ENCODE results near the gene ENDOD1.

- TF ChIP-seq CTCF (IDR thresholded peaks at IDR 0.05), result no peak
- TF ChIP-seq POLR2A (IDR thresholded peaks at IDR 0.05), result no peak
- peak; percentile 53 to 94 (median 78) for TF ChIP-seq POLR2AphosphoS5 (IDR thresholded peaks at IDR 0.05)
These were observed 44.8 kb downstream of the ENDOD1 start for GRCh38 chr11:95134491-95134890.

All from sigmoid colon (tissue), 4 donors.